ENCODE measurements around the gene BTBD6.

Gene BTBD6

GRCh38 chr14:105247715-105248367 is 492 bp upstream of the BTBD6 start:
- Histone ChIP-seq H4K20me1 (ENCODE audit: insufficient read depth, low read length) (peaks cover 38% of the 10 kb centered on the region), H3K36me3 (ENCODE audit: insufficient read depth, low read length) (peaks cover 60% of the 10 kb centered on the region), H2AFZ (ENCODE audit: low read depth, low read length) (peak overlapping the region; percentile 83), H3K9me3 (ENCODE audit: insufficient read depth, low read length, severe bottlenecking) (no peaks in the 10 kb centered on the region), H3K4me1 (ENCODE audit: insufficient read depth, low read length) (peaks cover 50% of the 10 kb centered on the region), H3K27me3 (ENCODE audit: insufficient read depth, low read length, poor library complexity) (no peaks in the 10 kb centered on the region), H3K27ac (ENCODE audit: low read length) (peak overlapping the region; percentile 74), H3K79me2 (ENCODE audit: insufficient read depth, low read length) (peaks cover 74% of the 10 kb centered on the region), H3K4me2 (ENCODE audit: insufficient read depth, low read length) (peak overlapping the region; percentile 86), H3K4me3 (ENCODE audit: low read depth in 1 of 2, low read length in 2 of 2) (peak overlapping the region; percentile 29 to 66; a peak in 3 of 4 replicates), H3K9ac (ENCODE audit: low read depth, low read length) (peak overlapping the region; percentile 72)
- DNase-seq (no peak), ATAC-seq (ENCODE audit: insufficient read depth, low read depth) (no peak)
- TF ChIP-seq, protein P1, sequence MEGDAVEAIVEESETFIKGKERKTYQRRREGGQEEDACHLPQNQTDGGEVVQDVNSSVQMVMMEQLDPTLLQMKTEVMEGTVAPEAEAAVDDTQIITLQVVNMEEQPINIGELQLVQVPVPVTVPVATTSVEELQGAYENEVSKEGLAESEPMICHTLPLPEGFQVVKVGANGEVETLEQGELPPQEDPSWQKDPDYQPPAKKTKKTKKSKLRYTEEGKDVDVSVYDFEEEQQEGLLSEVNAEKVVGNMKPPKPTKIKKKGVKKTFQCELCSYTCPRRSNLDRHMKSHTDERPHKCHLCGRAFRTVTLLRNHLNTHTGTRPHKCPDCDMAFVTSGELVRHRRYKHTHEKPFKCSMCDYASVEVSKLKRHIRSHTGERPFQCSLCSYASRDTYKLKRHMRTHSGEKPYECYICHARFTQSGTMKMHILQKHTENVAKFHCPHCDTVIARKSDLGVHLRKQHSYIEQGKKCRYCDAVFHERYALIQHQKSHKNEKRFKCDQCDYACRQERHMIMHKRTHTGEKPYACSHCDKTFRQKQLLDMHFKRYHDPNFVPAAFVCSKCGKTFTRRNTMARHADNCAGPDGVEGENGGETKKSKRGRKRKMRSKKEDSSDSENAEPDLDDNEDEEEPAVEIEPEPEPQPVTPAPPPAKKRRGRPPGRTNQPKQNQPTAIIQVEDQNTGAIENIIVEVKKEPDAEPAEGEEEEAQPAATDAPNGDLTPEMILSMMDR (IDR thresholded peaks at IDR 0.05; ENCODE audit: borderline replicate concordance, extremely low read depth, low read length, poor library complexity, severe bottlenecking), result no peak
- TF ChIP-seq EZH2 (IDR thresholded peaks at IDR 0.05; ENCODE audit: borderline replicate concordance, low read depth, low read length, severe bottlenecking), result no peak

DNA sequence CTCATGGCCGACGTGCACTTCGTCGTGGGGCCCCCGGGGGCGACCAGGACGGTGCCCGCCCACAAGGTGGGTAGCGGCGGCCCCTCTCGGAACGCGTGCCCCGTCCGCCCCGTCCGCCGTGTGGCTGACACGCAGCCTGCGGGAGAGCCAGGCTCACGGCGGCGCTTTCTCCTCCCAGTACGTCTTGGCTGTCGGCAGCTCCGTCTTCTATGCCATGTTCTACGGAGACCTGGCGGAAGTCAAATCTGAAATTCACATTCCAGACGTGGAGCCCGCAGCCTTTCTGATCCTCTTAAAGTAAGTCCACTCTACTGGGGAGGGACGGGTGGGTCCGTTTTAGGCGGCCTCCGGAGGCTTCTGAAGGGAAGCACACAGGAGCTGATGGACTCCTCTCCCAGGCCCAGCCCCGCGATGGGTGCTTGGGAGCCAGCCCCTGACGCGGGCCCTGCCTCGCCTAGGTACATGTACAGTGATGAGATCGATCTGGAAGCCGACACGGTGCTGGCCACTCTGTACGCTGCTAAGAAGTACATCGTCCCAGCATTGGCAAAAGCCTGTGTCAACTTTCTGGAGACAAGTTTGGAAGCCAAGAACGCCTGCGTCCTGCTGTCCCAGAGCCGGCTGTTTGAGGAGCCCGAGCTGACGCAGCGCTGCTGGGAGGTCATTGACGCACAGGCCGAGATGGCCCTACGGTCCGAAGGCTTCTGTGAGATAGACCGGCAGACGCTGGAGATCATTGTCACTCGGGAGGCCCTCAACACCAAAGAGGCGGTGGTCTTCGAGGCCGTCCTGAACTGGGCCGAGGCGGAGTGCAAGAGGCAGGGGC is 1.1 kb downstream of the BTBD6 start:
- peaks cover 45% of the 10 kb centered on the region for H4K20me1 ChIP-seq (ENCODE audit: insufficient read depth, low read length)
- H3K4me3 ChIP-seq (ENCODE audit: low read depth in 1 of 2, low read length in 2 of 2), result peak overlapping the region; percentile 56 to 66
- TF ChIP-seq, protein P1 (IDR thresholded peaks at IDR 0.05; ENCODE audit: borderline replicate concordance, extremely low read depth, low read length, poor library complexity, severe bottlenecking), result peak; percentile 4
- no peak for TF ChIP-seq EZH2 (IDR thresholded peaks at IDR 0.05; ENCODE audit: borderline replicate concordance, low read depth, low read length, severe bottlenecking)
- peaks cover 50% of the 10 kb centered on the region for H3K4me1 ChIP-seq (ENCODE audit: insufficient read depth, low read length)
- ATAC-seq (ENCODE audit: insufficient read depth, low read depth), result peak; percentile 23; the same call in 2 of the 3 replicates
- H3K27me3 ChIP-seq (ENCODE audit: insufficient read depth, low read length, poor library complexity), result no peaks in the 10 kb centered on the region
- peak overlapping the region; percentile 68; the same call in 1 of the 2 replicates for H2AFZ ChIP-seq (ENCODE audit: low read depth, low read length)
- peak overlapping the region; percentile 86 for H3K4me2 ChIP-seq (ENCODE audit: insufficient read depth, low read length)
- H3K9me3 ChIP-seq (ENCODE audit: insufficient read depth, low read length, severe bottlenecking), result no peaks in the 10 kb centered on the region
- H3K36me3 ChIP-seq (ENCODE audit: insufficient read depth, low read length), result peaks cover 62% of the 10 kb centered on the region
- H3K79me2 ChIP-seq (ENCODE audit: insufficient read depth, low read length), result peaks cover 62% of the 10 kb centered on the region
- no peak for DNase-seq
- peak overlapping the region; percentile 72 for H3K9ac ChIP-seq (ENCODE audit: low read depth, low read length)
- peak overlapping the region; percentile 57 for H3K27ac ChIP-seq (ENCODE audit: low read length)

DNA sequence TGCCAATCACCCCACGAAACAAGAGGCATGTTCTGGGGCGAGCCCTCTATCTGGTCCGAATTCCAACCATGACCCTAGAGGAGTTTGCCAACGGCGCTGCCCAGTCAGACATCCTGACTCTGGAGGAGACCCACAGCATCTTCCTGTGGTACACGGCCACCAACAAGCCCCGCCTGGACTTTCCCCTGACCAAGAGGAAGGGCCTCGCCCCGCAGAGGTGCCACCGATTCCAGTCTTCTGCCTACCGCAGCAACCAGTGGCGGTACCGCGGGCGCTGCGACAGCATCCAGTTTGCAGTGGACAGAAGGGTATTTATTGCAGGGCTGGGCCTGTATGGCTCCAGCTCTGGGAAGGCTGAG is 1.7 kb downstream of the BTBD6 start:
- ATAC-seq (ENCODE audit: insufficient read depth, low read depth), result no peak
- H3K79me2 ChIP-seq (ENCODE audit: insufficient read depth, low read length), result peaks cover 56% of the 10 kb centered on the region

More for the DNA sequence above, 1.7 kb downstream of the BTBD6 start:
- no peak overlapping the region; a peak in 1 of 4 replicates for H3K4me3 ChIP-seq (ENCODE audit: low read depth in 1 of 2, low read length in 2 of 2)
- no peak overlapping the region for H3K27ac ChIP-seq (ENCODE audit: low read length)
- peak overlapping the region; percentile 86; the same call in 1 of the 2 replicates for H3K4me2 ChIP-seq (ENCODE audit: insufficient read depth, low read length)
- no peak for DNase-seq
- H3K9me3 ChIP-seq (ENCODE audit: insufficient read depth, low read length, severe bottlenecking), result no peaks in the 10 kb centered on the region
- TF ChIP-seq, protein P1 (IDR thresholded peaks at IDR 0.05; ENCODE audit: borderline replicate concordance, extremely low read depth, low read length, poor library complexity, severe bottlenecking), result no peak
- TF ChIP-seq EZH2 (IDR thresholded peaks at IDR 0.05; ENCODE audit: borderline replicate concordance, low read depth, low read length, severe bottlenecking), result no peak
- peak overlapping the region; percentile 72 for H3K9ac ChIP-seq (ENCODE audit: low read depth, low read length)
- peaks cover 59% of the 10 kb centered on the region for H3K36me3 ChIP-seq (ENCODE audit: insufficient read depth, low read length)
- peaks cover 49% of the 10 kb centered on the region for H4K20me1 ChIP-seq (ENCODE audit: insufficient read depth, low read length)
- no peaks in the 10 kb centered on the region for H3K27me3 ChIP-seq (ENCODE audit: insufficient read depth, low read length, poor library complexity)
- no peak overlapping the region for H2AFZ ChIP-seq (ENCODE audit: low read depth, low read length)
- H3K4me1 ChIP-seq (ENCODE audit: insufficient read depth, low read length), result peaks cover 50% of the 10 kb centered on the region
